ENCODE results near the gene ABCC9. TPM values are rescaled to one million over a fixed set of nuclear protein-coding genes. Genes with fewer than 3 reads are reported as not detected.
"Not testable (repeated sequence)": the region's sequence is repeated elsewhere in the genome, so short reads cannot be mapped to it uniquely, and the experiment has no call there.

The ABCC9 gene
- total RNA-seq, 1 experiment from 2014 or later: not detected

DNA sequence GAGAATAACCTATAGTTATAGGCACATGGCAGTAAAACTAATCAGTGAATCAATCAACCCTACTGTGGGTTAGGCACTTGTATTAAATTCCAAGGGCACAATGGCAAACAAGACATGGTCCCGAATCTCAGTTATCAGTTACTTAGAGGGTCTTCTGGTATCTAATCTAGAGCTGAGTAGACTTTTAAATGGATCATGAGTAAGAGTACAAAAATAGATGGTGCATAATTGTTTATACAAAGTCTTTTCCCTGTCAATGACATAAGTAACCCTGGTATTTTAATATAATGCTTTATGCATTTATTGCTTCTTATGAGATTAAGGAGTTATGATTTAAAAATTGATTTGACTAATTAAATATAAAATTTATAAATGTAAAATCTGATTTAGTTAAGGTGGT lies 143.7 kb downstream of the ABCC9 start:
- Mint-ChIP-seq H3K4me3 (ENCODE audit: low read depth, unreplicated experiment) (no peak overlapping the region), H3K4me1 (ENCODE audit: low read depth, unreplicated experiment) (no peaks in the 10 kb centered on the region), H3K36me3 (ENCODE audit: insufficient read depth, unreplicated experiment) (no peaks in the 10 kb centered on the region), H3K9me3 (ENCODE audit: low read depth, unreplicated experiment) (peaks cover 3% of the 10 kb centered on the region), H3K27me3 (ENCODE audit: unreplicated experiment) (no peaks in the 10 kb centered on the region), H3K27ac (ENCODE audit: unreplicated experiment) (no peak overlapping the region)
- CTCF ChIA-PET: no interaction called here
- TF ChIP-seq, protein P1, sequence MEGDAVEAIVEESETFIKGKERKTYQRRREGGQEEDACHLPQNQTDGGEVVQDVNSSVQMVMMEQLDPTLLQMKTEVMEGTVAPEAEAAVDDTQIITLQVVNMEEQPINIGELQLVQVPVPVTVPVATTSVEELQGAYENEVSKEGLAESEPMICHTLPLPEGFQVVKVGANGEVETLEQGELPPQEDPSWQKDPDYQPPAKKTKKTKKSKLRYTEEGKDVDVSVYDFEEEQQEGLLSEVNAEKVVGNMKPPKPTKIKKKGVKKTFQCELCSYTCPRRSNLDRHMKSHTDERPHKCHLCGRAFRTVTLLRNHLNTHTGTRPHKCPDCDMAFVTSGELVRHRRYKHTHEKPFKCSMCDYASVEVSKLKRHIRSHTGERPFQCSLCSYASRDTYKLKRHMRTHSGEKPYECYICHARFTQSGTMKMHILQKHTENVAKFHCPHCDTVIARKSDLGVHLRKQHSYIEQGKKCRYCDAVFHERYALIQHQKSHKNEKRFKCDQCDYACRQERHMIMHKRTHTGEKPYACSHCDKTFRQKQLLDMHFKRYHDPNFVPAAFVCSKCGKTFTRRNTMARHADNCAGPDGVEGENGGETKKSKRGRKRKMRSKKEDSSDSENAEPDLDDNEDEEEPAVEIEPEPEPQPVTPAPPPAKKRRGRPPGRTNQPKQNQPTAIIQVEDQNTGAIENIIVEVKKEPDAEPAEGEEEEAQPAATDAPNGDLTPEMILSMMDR (IDR thresholded peaks at IDR 0.05; ENCODE audit: unreplicated experiment): no peak
- BruUV-seq (replicated peaks): no TSS peak
- intact Hi-C loops (cut with micrococcal nuclease; ENCODE audit: unreplicated experiment): no loop called here
- DNase-seq: no peak

DNA sequence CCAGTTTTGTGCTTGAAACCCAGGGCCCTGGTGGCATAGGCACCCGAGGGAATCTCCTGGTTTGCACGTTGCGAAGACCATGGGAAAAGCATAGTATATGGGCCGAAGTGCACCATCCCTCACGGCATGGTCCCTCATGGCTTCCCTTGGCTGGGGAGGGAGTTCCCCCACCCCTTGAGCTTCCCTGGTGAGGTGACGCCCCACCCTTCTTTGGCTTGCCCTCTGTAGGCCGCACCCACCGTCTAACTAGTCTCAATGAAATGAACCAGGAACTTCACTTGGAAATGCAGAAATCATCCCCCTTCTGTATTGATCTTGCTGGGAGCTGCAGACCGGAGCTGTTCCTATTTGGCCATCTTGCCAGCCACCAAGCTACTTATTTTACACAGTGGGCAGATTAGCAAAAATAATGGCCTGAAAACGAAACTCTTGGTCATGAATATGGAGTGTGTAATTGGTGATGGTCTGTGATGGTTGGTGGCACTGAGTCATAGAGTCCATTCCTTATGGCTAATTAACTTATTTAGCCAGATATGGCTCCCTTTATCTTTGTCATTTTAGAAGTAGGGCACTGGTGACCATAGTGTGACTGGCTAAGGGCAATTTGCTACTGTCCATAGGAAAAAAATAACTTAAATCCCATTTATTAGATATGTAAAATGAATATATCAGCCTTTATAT lies 145.4 kb downstream of the ABCC9 start:
- CTCF ChIA-PET: interaction anchor here (0.6 to 1.2 kb wide), 2 partner anchors 21 to 138 kb away, joined by 3 to 4 read pairs; partner anchors contain the start of gene KCNJ8
- Mint-ChIP-seq H3K9me3 (ENCODE audit: low read depth, unreplicated experiment) (peaks cover 4% of the 10 kb centered on the region), H3K4me3 (ENCODE audit: low read depth, unreplicated experiment) (no peak overlapping the region), H3K4me1 (ENCODE audit: low read depth, unreplicated experiment) (no peaks in the 10 kb centered on the region), H3K27me3 (ENCODE audit: unreplicated experiment) (no peaks in the 10 kb centered on the region), H3K36me3 (ENCODE audit: insufficient read depth, unreplicated experiment) (no peaks in the 10 kb centered on the region), H3K27ac (ENCODE audit: unreplicated experiment) (no peak overlapping the region)
- DNase-seq: no peak
- TF ChIP-seq, protein P1 (IDR thresholded peaks at IDR 0.05; ENCODE audit: unreplicated experiment): no peak
- BruUV-seq (replicated peaks): no TSS peak
- intact Hi-C loops (cut with micrococcal nuclease; ENCODE audit: unreplicated experiment): no loop called here

DNA sequence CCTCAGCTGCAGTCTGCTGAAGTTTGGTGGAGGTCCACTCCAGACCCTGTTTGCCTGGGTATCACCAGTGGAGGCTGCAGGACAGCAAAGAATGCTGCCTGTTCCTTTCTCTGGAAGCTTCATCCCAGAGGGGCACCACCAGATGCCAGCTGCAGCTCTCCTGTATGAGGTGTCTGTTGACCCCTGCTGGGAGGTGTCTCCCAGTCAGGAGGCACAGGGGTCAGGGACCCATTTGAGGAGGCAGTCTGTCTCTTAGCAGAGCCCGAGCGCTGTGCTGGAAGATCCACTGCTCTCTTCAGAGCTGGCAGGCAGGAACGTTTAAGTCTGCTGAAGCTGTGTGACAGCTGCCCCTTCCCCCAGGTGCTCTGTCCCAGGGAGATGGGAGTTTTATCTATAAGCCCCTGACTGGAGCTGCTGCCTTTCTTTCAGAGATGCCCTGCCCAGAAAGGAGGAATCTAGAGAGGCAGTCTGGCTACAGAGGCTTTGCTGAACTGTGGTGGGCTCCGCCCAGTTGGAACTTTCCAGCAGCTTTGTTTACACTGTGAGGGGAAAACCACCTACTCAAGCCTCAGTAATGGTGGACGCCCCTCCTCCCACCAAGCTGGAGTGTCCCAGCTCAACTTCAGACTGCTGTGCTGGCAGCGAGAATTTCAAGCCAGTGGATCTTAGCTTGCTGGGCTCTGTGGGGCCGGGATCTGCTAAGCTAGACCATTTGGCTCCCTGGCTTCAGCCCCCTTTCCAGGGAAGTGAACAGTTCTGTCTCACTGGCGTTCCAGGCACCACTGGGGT lies 146.2 kb downstream of the ABCC9 start:
- CTCF ChIA-PET: interaction anchor here (0.6 kb wide), 1 partner anchor 21 kb away, joined by 4 read pairs; the partner anchor contains the start of gene KCNJ8
- DNase-seq; H3K4me3 Mint-ChIP-seq (ENCODE audit: low read depth, unreplicated experiment); H3K9me3 Mint-ChIP-seq (ENCODE audit: low read depth, unreplicated experiment); BruUV-seq (replicated peaks); H3K36me3 Mint-ChIP-seq (ENCODE audit: insufficient read depth, unreplicated experiment); intact Hi-C loops (cut with micrococcal nuclease; ENCODE audit: unreplicated experiment); H3K27ac Mint-ChIP-seq (ENCODE audit: unreplicated experiment); H3K4me1 Mint-ChIP-seq (ENCODE audit: low read depth, unreplicated experiment); H3K27me3 Mint-ChIP-seq (ENCODE audit: unreplicated experiment): not testable (repeated sequence)

DNA sequence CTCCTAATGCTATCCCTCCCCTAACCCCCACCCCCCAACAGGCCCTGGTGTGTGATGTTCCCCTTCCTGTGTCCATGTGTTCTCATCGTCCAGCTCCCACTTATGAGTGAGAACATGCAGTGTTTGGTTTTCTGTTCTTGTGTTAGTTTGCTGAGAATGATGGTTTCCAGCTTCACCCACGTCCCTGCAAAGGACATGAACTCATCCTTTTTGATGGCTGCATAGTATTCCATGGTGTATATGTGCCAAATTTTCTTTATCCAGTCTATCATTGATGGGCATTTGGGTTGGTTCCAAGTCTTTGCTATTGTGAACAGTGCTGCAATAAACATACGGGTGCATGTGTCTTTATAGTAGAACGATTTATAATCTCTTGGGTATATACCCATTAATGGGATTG lies 151.5 kb downstream of the ABCC9 start:
- H3K36me3 Mint-ChIP-seq (ENCODE audit: insufficient read depth, unreplicated experiment); BruUV-seq (replicated peaks); H3K4me3 Mint-ChIP-seq (ENCODE audit: low read depth, unreplicated experiment); H3K27me3 Mint-ChIP-seq (ENCODE audit: unreplicated experiment); CTCF ChIA-PET; H3K27ac Mint-ChIP-seq (ENCODE audit: unreplicated experiment); intact Hi-C loops (cut with micrococcal nuclease; ENCODE audit: unreplicated experiment); H3K4me1 Mint-ChIP-seq (ENCODE audit: low read depth, unreplicated experiment); H3K9me3 Mint-ChIP-seq (ENCODE audit: low read depth, unreplicated experiment); DNase-seq: not testable (repeated sequence)

DNA sequence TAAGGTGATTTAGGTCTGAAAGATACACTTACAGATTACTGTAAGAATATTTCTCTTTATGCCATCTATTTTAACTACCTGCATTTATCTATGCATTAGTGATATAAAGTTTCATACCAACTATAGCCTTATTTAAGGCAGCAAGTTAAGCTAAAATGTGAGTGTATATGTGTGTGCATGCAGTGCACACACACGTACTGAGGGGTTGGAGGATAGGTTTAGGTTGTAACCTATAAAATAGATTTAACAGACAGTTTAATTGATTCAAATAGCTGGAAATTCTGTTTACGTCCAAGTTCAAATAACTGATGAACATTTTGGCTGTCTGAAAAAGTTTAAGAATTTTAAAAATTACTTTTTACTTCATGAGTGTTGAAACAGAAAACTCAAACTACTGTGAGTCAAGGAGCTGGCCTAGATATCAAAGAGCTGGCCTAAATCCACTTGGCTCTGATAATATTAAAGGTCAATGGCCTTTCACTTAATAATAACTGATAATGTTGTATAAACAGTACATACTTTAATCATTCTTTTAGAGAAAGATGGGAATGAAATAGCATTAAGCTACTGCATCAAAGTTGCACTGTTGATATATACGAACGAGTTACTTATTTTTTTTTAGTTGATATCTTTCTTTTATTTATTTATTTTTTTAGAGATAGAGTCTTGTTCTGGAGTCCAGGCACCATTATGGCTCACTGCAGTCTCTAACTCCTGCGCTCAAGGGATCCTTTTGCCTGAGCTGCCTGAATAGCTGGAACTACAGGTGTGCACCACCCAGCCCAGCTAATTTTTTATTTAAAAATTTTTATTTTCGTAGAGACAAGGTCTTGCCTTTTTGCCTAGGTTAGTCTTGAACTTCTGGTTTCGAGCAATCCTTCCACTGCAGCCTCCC lies 152.9 kb downstream of the ABCC9 start:
- Mint-ChIP-seq H3K4me1 (ENCODE audit: low read depth, unreplicated experiment) (no peaks in the 10 kb centered on the region), H3K36me3 (ENCODE audit: insufficient read depth, unreplicated experiment) (no peaks in the 10 kb centered on the region), H3K27me3 (ENCODE audit: unreplicated experiment) (no peaks in the 10 kb centered on the region), H3K4me3 (ENCODE audit: low read depth, unreplicated experiment) (no peak overlapping the region), H3K27ac (ENCODE audit: unreplicated experiment) (no peak overlapping the region), H3K9me3 (ENCODE audit: low read depth, unreplicated experiment) (peaks cover 2% of the 10 kb centered on the region)
- no TSS peak for BruUV-seq (replicated peaks)
- DNase-seq: no peak
- TF ChIP-seq, protein P1 (IDR thresholded peaks at IDR 0.05; ENCODE audit: unreplicated experiment): no peak
- intact Hi-C loops (cut with micrococcal nuclease; ENCODE audit: unreplicated experiment): no loop called here
- CTCF ChIA-PET: no interaction called here

Measured in Calu3 (cell line).